Measurements from ENCODE around the gene NKD1.

- TF ChIP-seq CTCF (IDR thresholded peaks at IDR 0.05) (no peak), POLR2A (IDR thresholded peaks at IDR 0.05) (no peak)
Observed at GRCh38 chr16:50534556-50534955, 13.6 kb upstream of the NKD1 start.

All from uterus (tissue), 2 donors.